Measurements from ENCODE around the gene ACSF3. TPM values are rescaled to one million over a fixed set of nuclear protein-coding genes. Genes with fewer than 3 reads are reported as not detected.

Gene ACSF3
- total RNA-seq, 3 donors from 2014 or later: 20.8 to 42.3 (median 40.4) TPM

DNA sequence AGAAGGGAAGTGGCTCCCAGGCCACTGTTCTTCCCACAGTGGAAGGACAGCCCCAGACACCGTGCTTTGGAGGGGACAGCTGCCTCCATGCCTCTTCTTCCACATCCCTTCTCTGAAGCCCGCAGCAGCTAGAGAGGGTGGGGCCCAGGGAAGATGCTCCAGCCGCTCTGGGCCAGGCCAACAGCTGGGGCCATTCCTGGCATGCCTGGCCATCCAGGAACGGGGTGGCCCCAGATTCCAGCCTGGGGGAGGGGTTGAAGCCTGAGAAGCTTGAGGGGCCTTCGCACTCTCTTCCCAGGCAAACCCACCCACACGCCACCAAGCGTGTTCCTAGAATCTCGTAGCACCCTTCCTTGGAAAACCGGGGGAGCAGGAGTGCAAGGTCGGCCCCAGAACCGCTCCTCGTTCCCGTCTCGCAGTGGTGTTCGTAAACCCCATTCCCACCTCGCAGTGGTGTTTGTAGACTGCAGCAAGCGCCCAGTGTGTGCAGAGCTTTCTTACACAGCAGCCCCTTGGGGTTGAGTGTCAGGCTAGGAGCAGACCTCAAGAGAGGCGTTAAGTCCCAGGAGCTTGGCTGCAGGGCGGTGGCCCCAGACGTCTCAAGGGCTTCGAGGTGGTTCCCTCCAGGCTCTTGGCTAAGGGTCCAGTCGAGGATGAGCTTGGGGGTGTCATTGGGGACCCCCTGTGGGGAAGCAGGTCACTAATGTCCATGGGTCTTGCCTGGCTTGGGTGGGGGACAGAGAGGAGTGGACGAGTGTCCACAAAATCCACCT, 80.6 kb downstream of the ACSF3 start:
- peaks cover 4 to 43% of the 10 kb centered on the region in 2 donors for H3K27me3 ChIP-seq
- H3K36me3 ChIP-seq: no peaks in the 10 kb centered on the region
- intact Hi-C loops (cut with DNase I; ENCODE audit: low total_unique reads): loop anchor here (10.0 kb wide), 1 partner anchor 451 kb away; no protein-coding TSS in a partner anchor
- TF ChIP-seq POLR2AphosphoS5 (IDR thresholded peaks at IDR 0.05): no peak
- TF ChIP-seq, protein P1, sequence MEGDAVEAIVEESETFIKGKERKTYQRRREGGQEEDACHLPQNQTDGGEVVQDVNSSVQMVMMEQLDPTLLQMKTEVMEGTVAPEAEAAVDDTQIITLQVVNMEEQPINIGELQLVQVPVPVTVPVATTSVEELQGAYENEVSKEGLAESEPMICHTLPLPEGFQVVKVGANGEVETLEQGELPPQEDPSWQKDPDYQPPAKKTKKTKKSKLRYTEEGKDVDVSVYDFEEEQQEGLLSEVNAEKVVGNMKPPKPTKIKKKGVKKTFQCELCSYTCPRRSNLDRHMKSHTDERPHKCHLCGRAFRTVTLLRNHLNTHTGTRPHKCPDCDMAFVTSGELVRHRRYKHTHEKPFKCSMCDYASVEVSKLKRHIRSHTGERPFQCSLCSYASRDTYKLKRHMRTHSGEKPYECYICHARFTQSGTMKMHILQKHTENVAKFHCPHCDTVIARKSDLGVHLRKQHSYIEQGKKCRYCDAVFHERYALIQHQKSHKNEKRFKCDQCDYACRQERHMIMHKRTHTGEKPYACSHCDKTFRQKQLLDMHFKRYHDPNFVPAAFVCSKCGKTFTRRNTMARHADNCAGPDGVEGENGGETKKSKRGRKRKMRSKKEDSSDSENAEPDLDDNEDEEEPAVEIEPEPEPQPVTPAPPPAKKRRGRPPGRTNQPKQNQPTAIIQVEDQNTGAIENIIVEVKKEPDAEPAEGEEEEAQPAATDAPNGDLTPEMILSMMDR (IDR thresholded peaks at IDR 0.05): no peak
- TF ChIP-seq POLR2A (IDR thresholded peaks at IDR 0.05): no peak
- no peak overlapping the region for H3K27ac ChIP-seq
- H3K4me3 ChIP-seq: no peak overlapping the region
- H3K9me3 ChIP-seq: no peaks in the 10 kb centered on the region
- H3K4me1 ChIP-seq: peaks cover 0 to 18% of the 10 kb centered on the region in 2 donors
- no peak for DNase-seq (ENCODE audit: low spot score in 2 of 2)

DNA sequence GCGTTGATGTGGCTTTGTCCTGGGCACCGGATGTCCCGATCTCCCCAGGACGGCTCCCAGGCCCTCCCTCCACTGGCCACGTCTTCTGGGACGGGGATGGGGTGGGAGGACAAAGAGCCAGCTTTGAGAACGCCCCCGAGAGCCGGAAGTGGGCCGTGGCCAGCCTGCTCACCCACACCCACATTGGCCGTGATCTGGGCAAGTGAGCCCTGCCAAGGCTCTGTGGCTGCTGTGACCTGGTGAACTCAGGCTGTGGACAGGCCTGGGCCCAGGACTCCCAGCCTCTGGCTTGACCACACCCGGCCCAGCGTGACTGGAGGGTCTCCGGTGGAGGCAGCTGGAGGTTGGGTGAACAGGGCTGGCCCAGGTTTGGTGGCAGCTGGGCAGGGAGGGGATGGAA, 81.2 kb downstream of the ACSF3 start:
- H3K27me3 ChIP-seq: peaks cover 1 to 39% of the 10 kb centered on the region in 2 donors
- no peak overlapping the region for H3K27ac ChIP-seq
- H3K4me1 ChIP-seq: peaks cover 0 to 18% of the 10 kb centered on the region in 2 donors
- H3K4me3 ChIP-seq: no peak overlapping the region
- DNase-seq (ENCODE audit: low spot score in 2 of 2): no peak
- no peak for TF ChIP-seq POLR2AphosphoS5 (IDR thresholded peaks at IDR 0.05)
- intact Hi-C loops (cut with DNase I; ENCODE audit: low total_unique reads): loop anchor here (10.0 kb wide), 1 partner anchor 450 kb away; no protein-coding TSS in a partner anchor
- H3K36me3 ChIP-seq: no peaks in the 10 kb centered on the region
- no peaks in the 10 kb centered on the region for H3K9me3 ChIP-seq

DNA sequence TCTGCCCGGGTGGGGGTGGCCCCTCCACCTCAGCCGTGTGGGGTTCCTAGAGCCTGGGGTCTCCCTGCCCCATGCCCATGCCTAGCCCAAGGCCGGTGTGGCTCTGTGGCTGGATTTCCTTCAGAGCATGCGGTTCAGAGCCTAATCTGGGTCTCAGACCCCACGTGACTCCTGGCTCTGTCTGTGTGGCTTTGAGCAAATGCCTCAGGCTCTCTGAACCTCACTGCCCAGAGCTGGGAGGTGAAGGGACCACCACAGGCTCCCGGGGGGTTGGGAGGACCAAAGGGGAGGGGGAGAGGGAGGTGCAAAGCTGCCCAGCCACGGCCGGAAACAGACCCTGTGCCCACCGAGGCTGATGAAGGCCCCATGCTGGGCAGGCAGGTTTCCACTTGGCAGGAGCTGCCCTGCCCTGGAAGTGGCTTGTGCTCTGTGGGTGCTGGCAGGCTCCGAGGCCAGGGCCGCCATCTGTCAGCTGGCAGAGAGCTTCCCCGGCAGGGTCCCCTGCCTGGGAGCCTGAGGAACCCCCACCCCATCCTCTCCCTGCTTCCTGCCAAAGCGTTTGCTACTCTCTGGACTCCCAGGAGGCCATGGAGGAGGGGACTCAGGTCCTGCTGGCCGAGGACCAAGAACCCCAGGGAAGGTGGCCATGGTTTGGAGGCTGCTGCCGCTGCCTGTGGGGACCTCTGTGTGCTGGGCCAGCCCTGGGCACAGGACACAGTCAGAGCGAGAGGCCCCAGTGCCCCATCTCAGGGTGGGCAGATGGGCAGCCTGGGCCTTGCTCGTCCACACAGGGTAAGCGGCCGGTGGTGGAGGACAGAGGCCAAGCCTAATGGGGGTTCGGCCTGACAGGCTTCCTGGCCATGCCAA, 81.9 kb downstream of the ACSF3 start:
- Histone ChIP-seq H3K4me1 (peaks cover 0 to 16% of the 10 kb centered on the region in 2 donors), H3K27me3 (peaks cover 0 to 38% of the 10 kb centered on the region in 2 donors), H3K36me3 (no peaks in the 10 kb centered on the region), H3K4me3 (no peak overlapping the region), H3K9me3 (no peaks in the 10 kb centered on the region), H3K27ac (no peak overlapping the region)
- intact Hi-C loops (cut with DNase I; ENCODE audit: low total_unique reads): loop anchor here (10.0 kb wide), 1 partner anchor 449 kb away; no protein-coding TSS in a partner anchor
- no peak for DNase-seq (ENCODE audit: low spot score in 2 of 2)
- TF ChIP-seq POLR2AphosphoS5 (IDR thresholded peaks at IDR 0.05): no peak
- no peak for TF ChIP-seq POLR2A (IDR thresholded peaks at IDR 0.05)
- TF ChIP-seq, protein P1 (IDR thresholded peaks at IDR 0.05): no peak

DNA sequence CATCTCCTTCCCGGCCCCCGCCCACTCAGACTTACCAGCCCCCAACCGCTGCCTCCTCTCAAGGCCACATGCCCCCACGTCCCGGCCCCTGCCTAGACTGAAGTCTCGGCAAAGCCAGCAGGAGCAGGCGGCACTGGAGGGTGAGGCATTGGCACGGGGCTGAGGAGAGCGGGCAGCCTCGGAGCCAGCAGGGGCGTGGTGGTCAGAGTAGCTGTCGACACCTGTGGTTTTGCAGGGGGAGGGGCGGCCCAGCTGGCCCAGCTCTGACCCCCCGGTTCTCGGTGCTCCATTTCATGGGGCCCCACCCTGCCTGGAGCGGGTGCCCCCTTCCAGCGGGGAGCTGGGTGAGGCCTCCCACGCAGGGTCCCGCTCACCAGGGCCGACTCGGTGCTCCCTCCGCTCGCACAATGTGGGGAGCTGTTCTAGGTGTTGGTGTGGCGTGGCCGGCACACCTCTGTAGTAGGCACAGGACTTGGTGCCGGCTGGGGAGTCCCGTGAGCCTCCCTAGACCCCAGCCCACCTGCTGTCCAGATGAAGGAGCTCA, 82.6 kb downstream of the ACSF3 start:
- intact Hi-C loops (cut with DNase I; ENCODE audit: low total_unique reads): loop anchor here (10.0 kb wide), 1 partner anchor 449 kb away; no protein-coding TSS in a partner anchor
- Histone ChIP-seq H3K4me3 (no peak overlapping the region), H3K27ac (no peak overlapping the region)

DNA sequence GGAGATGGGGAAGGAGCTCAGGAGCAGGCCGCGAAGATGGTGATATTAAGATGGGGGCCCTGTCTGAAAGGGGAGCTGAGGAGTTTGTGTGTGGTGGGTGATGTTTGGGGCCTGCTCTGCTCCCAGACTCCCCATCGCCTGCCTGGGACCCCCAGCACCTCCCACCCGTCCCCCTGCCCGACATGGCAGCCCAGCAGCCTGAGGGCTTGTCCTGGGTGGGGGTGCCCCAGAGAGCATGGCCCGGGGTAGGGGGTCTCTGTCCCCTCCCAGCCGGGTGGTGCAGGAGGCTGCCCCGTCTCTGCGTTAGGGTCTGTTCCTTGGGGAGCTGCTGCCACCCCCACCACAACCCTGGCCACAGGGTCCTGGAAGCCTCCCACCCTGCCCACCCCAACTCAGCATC, 83.1 kb downstream of the ACSF3 start:
- Histone ChIP-seq H3K27me3 (peaks cover 0 to 36% of the 10 kb centered on the region in 2 donors), H3K36me3 (no peaks in the 10 kb centered on the region), H3K4me1 (peaks cover 0 to 11% of the 10 kb centered on the region in 2 donors), H3K4me3 (no peak overlapping the region), H3K27ac (no peak overlapping the region), H3K9me3 (no peaks in the 10 kb centered on the region)
- TF ChIP-seq POLR2A (IDR thresholded peaks at IDR 0.05): no peak
- no peak for TF ChIP-seq POLR2AphosphoS5 (IDR thresholded peaks at IDR 0.05)
- TF ChIP-seq, protein P1 (IDR thresholded peaks at IDR 0.05): no peak
- DNase-seq (ENCODE audit: low spot score in 2 of 2): no peak
- intact Hi-C loops (cut with DNase I; ENCODE audit: low total_unique reads): loop anchor here (10.0 kb wide), 1 partner anchor 448 kb away; no protein-coding TSS in a partner anchor

More for the DNA sequence above, 82.6 kb downstream of the ACSF3 start:
- H3K9me3 ChIP-seq: no peaks in the 10 kb centered on the region
- H3K27me3 ChIP-seq: peaks cover 0 to 36% of the 10 kb centered on the region in 2 donors
- no peaks in the 10 kb centered on the region for H3K36me3 ChIP-seq
- TF ChIP-seq POLR2A (IDR thresholded peaks at IDR 0.05): no peak
- no peak for TF ChIP-seq POLR2AphosphoS5 (IDR thresholded peaks at IDR 0.05)
- TF ChIP-seq, protein P1 (IDR thresholded peaks at IDR 0.05): no peak
- peaks cover 0 to 11% of the 10 kb centered on the region in 2 donors for H3K4me1 ChIP-seq
- DNase-seq (ENCODE audit: low spot score in 2 of 2): no peak

All from breast epithelium (tissue), 4 donors.